Measurements from ENCODE around the gene LRRC71.

- no peak for TF ChIP-seq EZH2 (IDR thresholded peaks at IDR 0.05; ENCODE audit: low read depth, low read length, severe bottlenecking)
- TF ChIP-seq, protein P1, sequence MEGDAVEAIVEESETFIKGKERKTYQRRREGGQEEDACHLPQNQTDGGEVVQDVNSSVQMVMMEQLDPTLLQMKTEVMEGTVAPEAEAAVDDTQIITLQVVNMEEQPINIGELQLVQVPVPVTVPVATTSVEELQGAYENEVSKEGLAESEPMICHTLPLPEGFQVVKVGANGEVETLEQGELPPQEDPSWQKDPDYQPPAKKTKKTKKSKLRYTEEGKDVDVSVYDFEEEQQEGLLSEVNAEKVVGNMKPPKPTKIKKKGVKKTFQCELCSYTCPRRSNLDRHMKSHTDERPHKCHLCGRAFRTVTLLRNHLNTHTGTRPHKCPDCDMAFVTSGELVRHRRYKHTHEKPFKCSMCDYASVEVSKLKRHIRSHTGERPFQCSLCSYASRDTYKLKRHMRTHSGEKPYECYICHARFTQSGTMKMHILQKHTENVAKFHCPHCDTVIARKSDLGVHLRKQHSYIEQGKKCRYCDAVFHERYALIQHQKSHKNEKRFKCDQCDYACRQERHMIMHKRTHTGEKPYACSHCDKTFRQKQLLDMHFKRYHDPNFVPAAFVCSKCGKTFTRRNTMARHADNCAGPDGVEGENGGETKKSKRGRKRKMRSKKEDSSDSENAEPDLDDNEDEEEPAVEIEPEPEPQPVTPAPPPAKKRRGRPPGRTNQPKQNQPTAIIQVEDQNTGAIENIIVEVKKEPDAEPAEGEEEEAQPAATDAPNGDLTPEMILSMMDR (IDR thresholded peaks at IDR 0.05; ENCODE audit: control extremely low read depth in 1 of 3, insufficient read depth in 1 of 3, low read depth in 1 of 3, low read length in 3 of 3) = no peak
- no peak for TF ChIP-seq POLR2AphosphoS5 (IDR thresholded peaks at IDR 0.05; ENCODE audit: low read depth, low read length)
- TF ChIP-seq MAFK (IDR thresholded peaks at IDR 0.05; ENCODE audit: low read depth, low read length) = no peak
- no peak for TF ChIP-seq KDM5A (IDR thresholded peaks at IDR 0.05; ENCODE audit: low read length)
- no peak for TF ChIP-seq CHD2 (IDR thresholded peaks at IDR 0.05; ENCODE audit: low read length)
- no peak for TF ChIP-seq RAD21 (IDR thresholded peaks at IDR 0.05 in 1 of 2, conservative IDR thresholded peaks at IDR 0.05 in 1 of 2; ENCODE audit: low read depth in 2 of 2, low read length in 2 of 2)
- no peak for TF ChIP-seq TAF1 (IDR thresholded peaks at IDR 0.05; ENCODE audit: low read depth, low read length)
- TF ChIP-seq KDM4A (IDR thresholded peaks at IDR 0.05; ENCODE audit: low read depth, low read length, severe bottlenecking) = no peak
- TF ChIP-seq, protein P2, sequence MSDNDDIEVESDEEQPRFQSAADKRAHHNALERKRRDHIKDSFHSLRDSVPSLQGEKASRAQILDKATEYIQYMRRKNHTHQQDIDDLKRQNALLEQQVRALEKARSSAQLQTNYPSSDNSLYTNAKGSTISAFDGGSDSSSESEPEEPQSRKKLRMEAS (IDR thresholded peaks at IDR 0.05) = no peak
- no peak for TF ChIP-seq CEBPB (IDR thresholded peaks at IDR 0.05; ENCODE audit: low read depth, low read length)
- TF ChIP-seq TBP (IDR thresholded peaks at IDR 0.05; ENCODE audit: low read depth, low read length) = no peak
- no peak for TF ChIP-seq POLR2A (IDR thresholded peaks at IDR 0.05; ENCODE audit: control extremely low read depth in 1 of 2, low read depth in 2 of 2, low read length in 2 of 2)
- TF ChIP-seq RXRA (IDR thresholded peaks at IDR 0.05; ENCODE audit: insufficient read depth, low read depth, low read length) = no peak
Measured at GRCh38 chr1:156909671-156910070, 10.8 kb upstream of the LRRC71 start.
